NCI-H69 (cell line): ENCODE measurements around the gene REEP5.

Source experiments
- DNase-seq: peaks from one replicate; lab custom pipeline; 2025; lab: John Stamatoyannopoulos, UW

REEP5 gene

DNA sequence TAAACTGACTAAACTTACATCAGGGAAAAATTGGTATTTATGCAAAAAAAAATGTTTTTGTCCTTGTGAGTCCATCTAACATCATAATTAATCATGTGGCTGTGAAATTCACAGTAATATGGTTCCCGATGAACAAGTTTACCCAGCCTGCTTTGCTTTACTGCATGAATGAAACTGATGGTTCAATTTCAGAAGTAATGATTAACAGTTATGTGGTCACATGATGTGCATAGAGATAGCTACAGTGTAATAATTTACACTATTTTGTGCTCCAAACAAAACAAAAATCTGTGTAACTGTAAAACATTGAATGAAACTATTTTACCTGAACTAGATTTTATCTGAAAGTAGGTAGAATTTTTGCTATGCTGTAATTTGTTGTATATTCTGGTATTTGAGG is 77.5 kb downstream of the REEP5 start:
- no peak for DNase-seq

GRCh38 chr5:112833971-112834370 is 88.1 kb downstream of the REEP5 start:
- DNase-seq, result no peak

DNA sequence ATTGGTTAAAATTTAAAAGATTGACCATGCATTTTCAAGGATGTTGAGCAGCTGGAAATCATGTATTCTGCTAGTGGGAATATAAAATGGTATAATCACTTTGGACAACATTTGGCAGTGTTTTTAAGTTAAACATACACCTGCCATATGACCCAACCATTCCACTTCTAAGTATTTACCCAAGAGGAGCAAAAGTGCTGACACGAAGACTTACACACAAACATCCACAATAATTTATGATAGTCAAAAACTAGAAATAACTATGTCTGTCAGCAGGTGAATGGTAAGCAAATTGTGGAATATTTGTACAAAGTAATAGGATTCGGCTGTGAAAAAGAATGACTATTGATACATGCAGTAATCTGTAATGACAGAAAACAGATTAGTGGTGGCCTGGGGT is 91.6 kb downstream of the REEP5 start:
- DNase-seq, result no peak
